ENCODE results near the gene NUP210.

NUP210 gene

GRCh38 chr3:13372656-13373055 lies 47.5 kb downstream of the NUP210 start:
- DNase-seq, result no peak

DNA sequence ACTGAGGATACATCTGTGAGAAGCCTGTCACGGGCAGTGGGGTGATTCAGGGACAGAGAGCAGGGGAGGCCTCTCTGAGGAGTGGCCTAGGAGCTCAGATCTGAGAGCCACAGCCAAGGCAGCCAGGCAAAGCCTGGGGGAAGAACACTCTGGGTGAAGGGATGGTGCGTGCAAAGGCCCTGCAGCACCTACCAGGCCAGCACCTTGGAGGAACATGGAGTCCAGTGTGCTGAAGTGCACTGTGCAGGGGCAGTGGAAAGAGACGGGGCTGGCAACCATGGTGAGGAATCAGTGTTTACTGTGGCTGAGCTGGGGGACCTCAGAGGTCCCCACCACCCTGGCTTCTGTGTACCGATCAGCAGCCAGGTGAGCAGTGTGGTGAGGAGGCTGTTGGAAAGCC lies 48.0 kb downstream of the NUP210 start:
- no peak for DNase-seq

- DNase-seq, result no peak
These were observed 48.7 kb downstream of the NUP210 start for GRCh38 chr3:13371100-13372075.

GRCh38 chr3:13370609-13371008 lies 49.5 kb downstream of the NUP210 start:
- DNase-seq, result no peak

DNA sequence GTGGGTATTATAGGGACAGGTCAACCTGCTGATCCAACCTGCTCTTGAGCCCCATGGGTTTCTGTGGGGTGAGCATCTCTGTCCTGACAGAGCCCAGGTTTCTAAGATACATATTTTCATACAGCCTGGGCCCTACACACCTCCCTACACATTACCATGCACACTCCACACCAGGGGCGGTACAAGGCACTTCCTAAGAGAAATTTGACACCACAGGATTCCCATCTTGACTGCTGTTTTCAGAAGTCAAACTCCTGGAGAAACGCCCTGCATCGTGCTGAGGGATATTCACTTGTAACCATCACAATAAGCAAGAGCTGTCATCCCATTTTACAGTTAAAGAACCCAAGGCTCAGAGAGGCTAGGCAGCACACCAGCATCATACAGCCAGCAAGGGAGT lies 50.1 kb downstream of the NUP210 start:
- no peak for DNase-seq

DNA sequence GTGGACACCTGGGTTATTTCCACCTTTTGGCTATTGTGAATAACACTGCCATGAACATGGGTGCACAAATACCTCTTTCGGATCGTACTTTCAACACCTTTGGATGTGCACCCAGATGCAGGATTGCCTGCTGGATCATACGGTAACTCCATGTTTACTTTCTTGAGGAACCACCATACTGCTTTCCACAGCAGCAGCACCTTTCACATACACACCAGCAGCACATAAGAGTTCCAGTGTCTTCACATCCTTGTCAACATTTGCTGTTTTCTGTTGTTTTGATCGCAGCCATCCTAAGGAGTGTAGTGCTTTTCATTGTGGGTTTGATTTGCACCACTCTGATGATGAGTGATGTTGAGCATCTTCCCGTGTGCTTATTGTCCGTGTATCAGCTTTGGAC lies 51.3 kb downstream of the NUP210 start:
- no peak for DNase-seq

GRCh38 chr3:13367728-13368127 lies 52.4 kb downstream of the NUP210 start:
- no peak for DNase-seq

GRCh38 chr3:13365390-13366379 lies 54.4 kb downstream of the NUP210 start:
- DNase-seq, result no peak

DNA sequence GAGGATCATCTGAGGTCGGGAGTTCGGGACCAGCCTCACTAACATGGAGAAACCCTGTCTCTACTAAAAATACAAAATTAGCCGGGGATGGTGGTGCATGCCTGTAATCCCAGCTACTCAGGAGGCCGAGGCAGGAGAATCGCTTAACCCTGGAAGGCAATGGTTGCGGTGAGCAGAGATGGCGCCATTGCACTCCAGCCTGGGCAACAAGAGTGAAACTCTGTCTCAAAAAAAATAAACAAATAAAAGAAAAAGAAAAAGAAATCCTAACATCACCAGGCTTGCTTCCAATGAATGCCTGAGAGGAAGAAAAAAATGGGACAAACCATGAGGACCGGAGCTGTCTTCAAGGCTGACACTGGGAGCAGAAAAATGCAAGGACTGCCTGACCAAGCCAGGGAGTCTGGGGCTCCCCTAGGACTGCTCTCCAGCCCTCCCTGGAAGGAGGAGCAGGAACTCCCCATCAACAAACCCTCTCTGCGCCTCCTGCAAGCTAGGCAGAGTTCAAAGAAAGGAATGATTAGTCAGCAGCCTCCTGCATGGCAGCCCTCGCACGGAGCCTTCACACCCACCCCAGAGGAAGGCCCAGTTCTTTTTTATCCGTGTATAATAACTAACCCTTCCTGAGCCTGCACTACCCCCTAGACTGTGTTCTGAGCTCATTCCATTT lies 55.4 kb downstream of the NUP210 start:
- no peak for DNase-seq

- DNase-seq, result no peak
These were observed 57.6 kb downstream of the NUP210 start for GRCh38 chr3:13362551-13362950.

- DNase-seq, result no peak
These were observed 60.2 kb downstream of the NUP210 start for GRCh38 chr3:13359916-13360315.

- DNase-seq, result no peak
These were observed 61.5 kb downstream of the NUP210 start for GRCh38 chr3:13358643-13359042.

- DNase-seq, result no peak
These were observed 62.1 kb downstream of the NUP210 start for GRCh38 chr3:13358051-13358450.

DNA sequence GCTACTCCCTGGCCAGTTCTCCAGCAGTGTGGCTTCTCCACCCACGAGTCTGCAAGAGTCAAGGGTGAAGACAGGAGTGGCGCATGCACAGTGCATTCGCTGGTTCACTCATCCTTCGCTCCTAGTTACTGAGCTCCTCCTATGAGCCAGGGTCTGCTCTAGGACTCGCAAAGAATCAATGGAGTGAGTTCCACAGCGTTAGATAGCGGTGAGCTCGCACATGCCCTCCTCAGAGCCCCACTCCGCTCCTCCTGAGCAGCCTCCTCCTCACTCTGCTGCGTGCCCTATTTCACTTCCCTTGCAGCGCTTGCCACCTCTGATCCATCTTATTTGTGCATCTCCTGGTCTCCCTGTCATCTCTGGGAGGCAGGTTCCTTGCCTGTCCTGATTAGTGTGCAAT lies 63.0 kb downstream of the NUP210 start:
- DNase-seq, result no peak

- peak; percentile 40 for DNase-seq
These were observed 66.1 kb downstream of the NUP210 start for GRCh38 chr3:13353936-13354542.

DNA sequence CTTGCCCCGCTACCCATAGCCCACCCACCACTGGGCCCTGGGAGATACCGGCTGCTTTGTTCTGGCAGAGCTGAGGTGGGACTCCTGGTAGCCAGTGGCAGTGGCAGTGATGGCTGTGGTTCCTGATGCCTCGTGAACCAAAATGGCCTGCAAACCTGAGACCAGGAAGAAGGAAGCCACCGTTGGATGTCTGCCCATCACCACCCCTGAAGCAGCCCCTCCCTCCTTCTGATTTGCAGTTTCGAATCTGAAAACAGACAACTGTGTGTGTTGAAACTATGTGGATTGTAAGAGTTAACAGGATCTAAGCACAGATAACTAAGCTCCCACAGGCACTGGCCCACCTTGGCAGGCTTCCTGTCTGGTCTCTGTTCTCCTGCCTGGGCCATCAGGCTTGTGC lies 66.6 kb downstream of the NUP210 start:
- DNase-seq, result peak; percentile 52

DNA sequence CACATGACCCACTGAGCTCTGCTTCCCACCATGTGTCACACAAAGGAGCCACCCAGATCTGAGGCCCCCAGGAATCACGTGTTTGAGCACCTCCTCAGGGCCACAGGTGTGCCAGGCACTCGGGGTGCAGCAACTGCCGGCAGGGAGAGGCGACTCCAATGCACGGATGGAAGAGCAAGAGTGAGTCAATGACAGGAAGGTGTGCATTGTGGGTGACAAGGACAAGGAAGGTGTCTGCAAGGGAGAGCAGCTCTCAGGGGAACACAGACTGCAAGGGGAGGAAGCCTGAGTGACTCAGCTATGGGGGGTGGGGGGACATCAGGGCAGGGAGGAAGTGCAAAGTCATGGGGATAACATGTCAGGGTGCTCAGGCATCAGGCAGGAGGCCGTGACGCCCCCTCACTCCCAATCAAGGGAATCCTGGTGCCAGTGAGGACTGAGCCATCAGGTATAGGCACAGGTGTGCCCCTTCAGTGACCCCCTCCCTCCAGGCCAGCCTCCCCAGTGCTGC lies 67.4 kb downstream of the NUP210 start:
- peak; percentile 87 for DNase-seq

DNA sequence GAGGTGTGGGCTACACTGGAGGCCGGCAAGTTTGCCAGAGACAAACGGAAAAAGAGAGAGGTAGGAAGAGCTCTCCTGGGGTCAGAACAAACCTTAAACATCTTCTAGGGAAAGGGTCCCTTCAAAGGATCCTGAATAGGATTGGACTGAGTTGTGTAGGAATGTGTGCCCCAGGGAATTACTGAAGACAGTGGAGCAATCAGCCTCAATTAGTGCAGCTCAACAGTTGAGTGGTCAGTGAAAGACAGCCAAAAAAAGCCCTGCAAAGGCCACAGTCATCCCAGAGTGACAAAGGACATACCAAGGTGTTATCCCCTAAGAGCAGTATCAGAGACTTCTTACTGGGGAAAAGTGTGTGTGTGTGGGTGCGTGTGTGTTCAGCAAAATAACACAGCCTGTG lies 70.3 kb downstream of the NUP210 start:
- DNase-seq, result no peak

DNA sequence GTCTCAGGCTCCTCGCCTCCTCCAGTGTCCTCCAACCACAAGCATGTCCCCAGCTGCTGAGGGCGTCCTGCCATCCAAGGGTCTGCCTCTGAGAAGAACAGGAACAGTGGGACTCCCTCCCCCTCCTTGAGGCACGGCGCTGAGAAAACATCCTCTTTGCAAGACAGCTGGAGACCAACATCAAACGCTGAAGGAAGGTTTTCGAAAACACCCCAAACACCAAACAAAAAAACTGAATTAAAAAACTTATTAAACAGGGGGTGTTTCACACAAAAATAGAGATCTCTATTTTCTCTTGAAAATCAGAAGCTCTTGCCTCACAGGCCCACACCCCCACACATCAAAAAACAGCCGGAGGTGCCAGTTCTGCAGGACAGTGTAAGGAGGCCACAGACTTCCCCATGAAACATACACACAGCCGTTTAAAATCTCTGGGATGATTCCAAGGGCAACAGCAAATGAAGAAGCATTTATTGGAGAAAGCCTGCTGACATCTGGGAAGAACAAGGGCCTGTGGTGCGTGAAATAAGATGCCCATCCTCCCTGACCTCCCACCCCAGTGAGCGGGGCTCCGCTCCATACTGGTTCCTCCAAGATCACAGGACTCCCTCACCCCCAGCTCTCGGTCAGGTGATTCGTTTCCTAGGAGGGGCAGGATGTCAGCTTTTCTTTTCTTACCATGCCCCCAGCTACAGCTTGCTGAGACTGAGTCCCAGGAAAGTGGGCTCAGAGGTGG lies 71.3 kb downstream of the NUP210 start:
- peak; percentile 65 for DNase-seq

GRCh38 chr3:13348100-13348499 lies 72.0 kb downstream of the NUP210 start:
- no peak for DNase-seq

GRCh38 chr3:13347390-13347950 lies 72.7 kb downstream of the NUP210 start:
- DNase-seq, result no peak

Data from hematopoietic multipotent progenitor cell treated with erythropoietin and hydrocortisone succinate and interleukin-3 and kit ligand, for 4 days (in vitro differentiated cells).